PC-9 (cell line): ENCODE results near the gene MTX1. TPM values are rescaled to one million over a fixed set of nuclear protein-coding genes. Genes with fewer than 3 reads are reported as not detected.

Experiments
- BruUV-seq: library from RNA; stranded (reverse); fragments of 400-500 nt; replicated peaks from 2 replicates; lab custom pipeline; 2021; lab: Mats Ljungman, UMichigan
- CTCF ChIA-PET: fragments of 300-600 bp; sonication (Branson Sonifier 250); formaldehyde crosslinking; loops from one replicate; lab custom pipeline; 2022; ENCODE audit warnings: antibody characterized with exemption; lab: Charles Lee
- POLR2A ChIA-PET: fragments of 300-600 bp; sonication (Branson Sonifier 250); formaldehyde crosslinking; loops from one replicate; lab custom pipeline; 2022; ENCODE audit warnings: antibody characterized with exemption; ENCODE audit not compliant: unreplicated experiment; lab: Charles Lee
- DNase-seq, 2 experiments: peaks; one replicate each; pipeline versions ENCODE4 v3.0.0 to v3.0.0-alpha.2; 2015 to 2022; ENCODE audit warnings: mixed read lengths in 1 of 2
- H2AFZ ChIP-seq: fragments of 200-600 bp; sonication (generic); 2 replicates; pipeline ENCODE4 v1.8.1; 2017; ENCODE audit warnings: antibody characterized with exemption
- H3F3A ChIP-seq: fragments of 200-600 bp; sonication (generic); 2 replicates; pipeline ENCODE4 v1.8.1; 2017; ENCODE audit warnings: antibody characterized with exemption, mild to moderate bottlenecking, low read depth; ENCODE audit not compliant: insufficient read depth
- H3K27ac ChIP-seq: fragments of 200-600 bp; sonication (generic); 2 replicates; pipeline ENCODE4 v1.6.1; 2016; ENCODE audit warnings: mixed run types
- H3K27me3 ChIP-seq: fragments of 200-600 bp; sonication (generic); 2 replicates; pipeline ENCODE4 v1.6.1; 2016; ENCODE audit warnings: low read depth, mixed run types; ENCODE audit not compliant: insufficient read depth
- H3K36me3 ChIP-seq: fragments of 200-600 bp; sonication (generic); 2 replicates; pipeline ENCODE4 v1.6.1; 2016; ENCODE audit warnings: low read depth, mixed run types
- H3K4me1 ChIP-seq: fragments of 200-600 bp; sonication (generic); replicated peaks from 2 replicates; pipeline ENCODE4 v1.6.1; 2016; ENCODE audit warnings: mixed run types; ENCODE audit not compliant: insufficient read depth
- H3K4me2 ChIP-seq: fragments of 200-600 bp; sonication (generic); 2 replicates; pipeline ENCODE4 v1.6.1; 2017; ENCODE audit warnings: mixed run types
- H3K4me3 ChIP-seq: fragments of 200-600 bp; sonication (generic); 2 replicates; pipeline ENCODE4 v1.6.1; 2016; ENCODE audit warnings: mixed run types
- H3K79me2 ChIP-seq: fragments of 200-600 bp; sonication (generic); 2 replicates; pipeline ENCODE4 v1.6.1; 2017; ENCODE audit warnings: low read depth, mixed run types
- H3K9me2 ChIP-seq: fragments of 200-600 bp; sonication (generic); 2 replicates; pipeline ENCODE4 v1.8.1; 2017; ENCODE audit warnings: mild to moderate bottlenecking; ENCODE audit not compliant: insufficient read depth
- H3K9me3 ChIP-seq: fragments of 200-600 bp; sonication (generic); 2 replicates; pipeline ENCODE4 v1.8.1; 2016; ENCODE audit warnings: low read depth; ENCODE audit not compliant: insufficient read depth
- H4K20me1 ChIP-seq: fragments of 200-600 bp; sonication (generic); 2 replicates; pipeline ENCODE4 v1.8.1; 2017; ENCODE audit not compliant: insufficient read depth
- EZH2 ChIP-seq: fragments of 200-600 bp; sonication (generic); IDR thresholded peaks from 2 replicates; pipeline ENCODE4 v1.8.0; 2017; ENCODE audit warnings: antibody characterized with exemption, low read depth
- intact Hi-C: fragments of 100-400 bp; cut with micrococcal nuclease; formaldehyde crosslinking; loops from one replicate; pipeline ENCODE4 v1.10.0; 2022; ENCODE audit not compliant: unreplicated experiment
- total RNA-seq: library from RNA; stranded (reverse); gene quantifications from 2 replicates; pipeline ENCODE4 v1.2.3, GENCODE V29; 2021
- TF ChIP-seq, protein P1 (sequence below): fragments of 200-600 bp; sonication (generic); conservative IDR thresholded peaks from 2 replicates; pipeline ENCODE4 v1.6.1; 2017; ENCODE audit warnings: mixed run types, antibody characterized with exemption, mild to moderate bottlenecking, moderate library complexity

Gene MTX1
- total RNA-seq, 1 experiment from 2014 or later, result 56.1 TPM

DNA sequence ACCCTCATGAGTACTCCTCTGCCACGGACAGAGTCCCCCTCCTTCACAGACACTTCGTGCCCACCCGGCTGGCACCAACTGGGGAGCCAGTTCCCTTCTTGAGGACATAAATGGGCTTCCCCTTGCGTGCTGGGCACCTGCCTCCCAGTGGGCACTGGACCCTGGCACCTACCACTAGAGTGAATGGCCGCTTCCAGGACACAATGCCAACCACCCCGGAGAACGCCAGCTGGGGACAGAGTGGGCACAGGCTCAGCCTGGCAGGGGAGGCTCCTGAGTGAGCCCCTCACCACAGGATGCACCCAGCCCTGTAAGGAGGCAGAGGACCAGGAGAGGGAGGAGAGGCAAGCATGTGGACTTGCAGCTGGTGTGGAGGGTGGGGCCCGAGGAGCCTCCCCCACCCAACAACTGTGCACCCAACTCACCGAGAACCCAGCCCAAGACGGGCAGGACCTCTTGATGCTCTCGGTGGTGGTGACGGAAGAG is 45.8 kb downstream of the MTX1 start:
- no peak for DNase-seq
- CTCF ChIA-PET, result interaction anchor here (0.7 kb wide), 1 partner anchor 63 kb away, joined by 5 read pairs; no protein-coding TSS in a partner anchor

DNA sequence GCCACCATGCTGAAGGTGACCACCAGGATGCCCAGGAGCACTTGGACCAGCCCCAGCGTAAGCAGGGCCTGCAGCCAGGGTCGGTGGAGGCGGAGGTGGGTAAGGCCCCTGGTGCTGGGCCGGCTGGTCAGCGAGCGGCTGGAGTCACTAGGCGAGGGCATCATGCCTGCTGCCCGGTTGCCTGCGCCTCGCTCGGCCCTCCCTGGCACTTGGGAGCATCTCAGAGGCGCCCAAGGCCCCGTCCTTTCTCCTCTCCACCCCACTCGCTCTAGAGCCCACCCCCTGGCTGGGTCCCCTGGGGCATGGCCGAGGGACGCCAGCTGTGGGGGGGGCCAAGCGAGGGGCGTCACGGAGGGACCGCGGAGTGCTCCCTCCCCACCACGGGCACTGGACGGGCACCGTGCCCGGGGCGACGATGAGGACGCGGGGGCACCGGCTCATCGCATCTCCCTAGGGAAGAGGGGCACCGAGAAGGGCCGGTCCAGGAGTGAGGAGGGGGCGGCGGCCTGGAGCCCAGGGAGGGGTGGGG is 46.3 kb downstream of the MTX1 start:
- Histone ChIP-seq H3K27me3 (no peaks in the 10 kb centered on the region), H4K20me1 (no peaks in the 10 kb centered on the region), H3F3A (peaks cover 26% of the 10 kb centered on the region; the same call in 1 of the 2 replicates), H3K4me1 (peaks cover 13% of the 10 kb centered on the region), H3K36me3 (peaks cover 5% of the 10 kb centered on the region; the same call in 1 of the 2 replicates), H3K27ac (no peak overlapping the region), H3K4me2 (peak overlapping the region; percentile 97), H3K79me2 (peaks cover 14% of the 10 kb centered on the region), H2AFZ (peak overlapping the region; percentile 91), H3K4me3 (peak overlapping the region; percentile 81), H3K9me3 (no peaks in the 10 kb centered on the region), H3K9me2 (no peaks in the 10 kb centered on the region)
- intact Hi-C loops, result loop anchor here (10.0 kb wide), 1 partner anchor 250 kb away; no protein-coding TSS in a partner anchor
- ChIA-PET CTCF (interaction anchor here (0.6 to 0.7 kb wide), 2 partner anchors 63 to 928 kb away, joined by 3 to 5 read pairs; no protein-coding TSS in a partner anchor), POLR2A (interaction anchor here (0.6 kb wide), 1 partner anchor 614 kb away, joined by 6 read pairs; no protein-coding TSS in a partner anchor)
- DNase-seq, result no peak
- TSS peak; percentile 26 for BruUV-seq
- no peak for TF ChIP-seq EZH2
- TF ChIP-seq, protein P1, sequence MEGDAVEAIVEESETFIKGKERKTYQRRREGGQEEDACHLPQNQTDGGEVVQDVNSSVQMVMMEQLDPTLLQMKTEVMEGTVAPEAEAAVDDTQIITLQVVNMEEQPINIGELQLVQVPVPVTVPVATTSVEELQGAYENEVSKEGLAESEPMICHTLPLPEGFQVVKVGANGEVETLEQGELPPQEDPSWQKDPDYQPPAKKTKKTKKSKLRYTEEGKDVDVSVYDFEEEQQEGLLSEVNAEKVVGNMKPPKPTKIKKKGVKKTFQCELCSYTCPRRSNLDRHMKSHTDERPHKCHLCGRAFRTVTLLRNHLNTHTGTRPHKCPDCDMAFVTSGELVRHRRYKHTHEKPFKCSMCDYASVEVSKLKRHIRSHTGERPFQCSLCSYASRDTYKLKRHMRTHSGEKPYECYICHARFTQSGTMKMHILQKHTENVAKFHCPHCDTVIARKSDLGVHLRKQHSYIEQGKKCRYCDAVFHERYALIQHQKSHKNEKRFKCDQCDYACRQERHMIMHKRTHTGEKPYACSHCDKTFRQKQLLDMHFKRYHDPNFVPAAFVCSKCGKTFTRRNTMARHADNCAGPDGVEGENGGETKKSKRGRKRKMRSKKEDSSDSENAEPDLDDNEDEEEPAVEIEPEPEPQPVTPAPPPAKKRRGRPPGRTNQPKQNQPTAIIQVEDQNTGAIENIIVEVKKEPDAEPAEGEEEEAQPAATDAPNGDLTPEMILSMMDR, result no peak

More for the DNA sequence above, 45.8 kb downstream of the MTX1 start:
- POLR2A ChIA-PET, result no interaction called here
- peaks cover 28% of the 10 kb centered on the region for H3F3A ChIP-seq
- H3K4me3 ChIP-seq, result peak overlapping the region; percentile 81
- no peaks in the 10 kb centered on the region for H3K27me3 ChIP-seq
- H3K79me2 ChIP-seq, result peaks cover 11% of the 10 kb centered on the region
- no peaks in the 10 kb centered on the region for H4K20me1 ChIP-seq
- intact Hi-C loops, result loop anchor here (10.0 kb wide), 1 partner anchor 251 kb away; no protein-coding TSS in a partner anchor
- BruUV-seq, result no TSS peak
- no peak for TF ChIP-seq EZH2
- TF ChIP-seq, protein P1, result no peak
- H3K4me1 ChIP-seq, result peaks cover 13% of the 10 kb centered on the region
- no peaks in the 10 kb centered on the region for H3K9me3 ChIP-seq
- H3K9me2 ChIP-seq, result no peaks in the 10 kb centered on the region
- 0 out of 2 replicates have a peak, but pooled peaks cover 5% of the 10 kb centered on the region for H3K36me3 ChIP-seq
- H3K27ac ChIP-seq, result no peak overlapping the region
- no peak overlapping the region; the same call in 1 of the 2 replicates for H2AFZ ChIP-seq
- peak overlapping the region; percentile 97 for H3K4me2 ChIP-seq

GRCh38 chr1:155255243-155256007 is 46.9 kb downstream of the MTX1 start, which contains the start of gene ENTREP3:
Gene ENTREP3, minus strand, starts transcription at chr1:155255483. Its CDS starts 606 bp downstream, at chr1:155254877.
- ChIA-PET CTCF (interaction anchor here (0.6 to 0.7 kb wide), 2 partner anchors 62 to 929 kb away, joined by 3 to 5 read pairs; no protein-coding TSS in a partner anchor), POLR2A (interaction anchor here (0.6 kb wide), 1 partner anchor 613 kb away, joined by 6 read pairs; no protein-coding TSS in a partner anchor)
- Histone ChIP-seq H2AFZ (peak within 1 kb of the TSS; percentile 91), H3K27ac (no peak within 1 kb of the TSS), H3K27me3 (no peaks in the 10 kb centered on the region), H3K36me3 (peaks cover 5% of the 10 kb centered on the region; the same call in 1 of the 2 replicates), H3K9me2 (no peaks in the 10 kb centered on the region), H3K79me2 (peaks cover 18% of the 10 kb centered on the region), H3K4me2 (peak within 1 kb of the TSS; percentile 97), H3K4me1 (peaks cover 15% of the 10 kb centered on the region), H3K9me3 (no peaks in the 10 kb centered on the region), H3K4me3 (peak within 1 kb of the TSS; percentile 81), H4K20me1 (no peaks in the 10 kb centered on the region), H3F3A (peaks cover 23% of the 10 kb centered on the region; the same call in 1 of the 2 replicates)
- intact Hi-C loops, result loop anchor here (10.0 kb wide), 1 partner anchor 249 kb away; no protein-coding TSS in a partner anchor
- TF ChIP-seq EZH2, result no peak
- TF ChIP-seq, protein P1, result no peak
- DNase-seq, result peak; percentile 52 to 76
- BruUV-seq, result no TSS peak
